ENCODE data around the gene CDH13.

- no peak for TF ChIP-seq CTCF (conservative IDR thresholded peaks at IDR 0.05)
- no peak for TF ChIP-seq ZFX (IDR thresholded peaks at IDR 0.05)
Observed at GRCh38 chr16:83785455-83785854, 1158.7 kb downstream of the CDH13 start.
